ENCODE results near the gene PRG2.
A peak's percentile ranks its signal among the peaks of the same experiment; 100 is the strongest.
"Not testable (repeated sequence)": the region's sequence is repeated elsewhere in the genome, so short reads cannot be mapped to it uniquely, and the experiment has no call there.

Gene PRG2

GRCh38 chr11:57364851-57365660 is 25.4 kb downstream of the PRG2 start:
- no peak for DNase-seq

GRCh38 chr11:57363131-57364080 is 27.0 kb downstream of the PRG2 start:
- DNase-seq = no peak

GRCh38 chr11:57361926-57362325 is 28.5 kb downstream of the PRG2 start:
- DNase-seq = no peak

GRCh38 chr11:57361420-57361819 is 29.0 kb downstream of the PRG2 start:
- DNase-seq = not testable (repeated sequence)

- no peak for DNase-seq
Measured at GRCh38 chr11:57360991-57361390, 29.5 kb downstream of the PRG2 start.

- no peak for DNase-seq
Measured at GRCh38 chr11:57359896-57360690, 30.4 kb downstream of the PRG2 start.

GRCh38 chr11:57359396-57359795 is 31.1 kb downstream of the PRG2 start:
- DNase-seq = no peak

GRCh38 chr11:57358991-57359390 is 31.5 kb downstream of the PRG2 start:
- DNase-seq = no peak

GRCh38 chr11:57358543-57358961 is 31.9 kb downstream of the PRG2 start:
- DNase-seq = peak; percentile 9

GRCh38 chr11:57357856-57358255 is 32.6 kb downstream of the PRG2 start:
- peak; percentile 12 for DNase-seq

- no peak for DNase-seq
Measured at GRCh38 chr11:57357310-57357709, 33.1 kb downstream of the PRG2 start.

- no peak for DNase-seq
Measured at GRCh38 chr11:57356268-57356667, 34.2 kb downstream of the PRG2 start.

GRCh38 chr11:57354699-57355098 is 35.8 kb downstream of the PRG2 start:
- no peak for DNase-seq

- no peak for DNase-seq
Measured at GRCh38 chr11:57353852-57354251, 36.6 kb downstream of the PRG2 start.

- DNase-seq = no peak
Measured at GRCh38 chr11:57353446-57353845, 37.0 kb downstream of the PRG2 start.

GRCh38 chr11:57353036-57353435 is 37.4 kb downstream of the PRG2 start:
- DNase-seq = no peak

GRCh38 chr11:57349491-57350274 is 40.8 kb downstream of the PRG2 start:
- DNase-seq = peak; percentile 52

GRCh38 chr11:57348636-57349313 is 41.7 kb downstream of the PRG2 start:
- peak; percentile 44 for DNase-seq

GRCh38 chr11:57348052-57348451 is 42.4 kb downstream of the PRG2 start:
- no peak for DNase-seq

GRCh38 chr11:57347336-57347735 is 43.1 kb downstream of the PRG2 start:
- no peak for DNase-seq

- peak; percentile 33 for DNase-seq
Measured at GRCh38 chr11:57345555-57346211, 44.8 kb downstream of the PRG2 start.
